Esophagus squamous epithelium (tissue), 4 donors: Measurements from ENCODE around the gene KRTAP22-2.

Experiments used
- CTCF ChIP-seq, 6 experiments: fragments of 450-650 bp in 4 of 6; fragments of 200-600 bp in 2 of 6; sonication (generic) in 2 of 6; IDR thresholded peaks; one replicate each; pipeline ENCODE4 v1.5.1; 2016 to 2019; ENCODE audit warnings: antibody characterized with exemption in 6 of 6, mild to moderate bottlenecking in 4 of 6, moderate library complexity in 4 of 6
- POLR2A ChIP-seq, 4 donors: fragments of 450-650 bp; IDR thresholded peaks; one replicate each; pipeline ENCODE4 v1.6.1; 2017; ENCODE audit warnings: antibody characterized with exemption in 4 of 4, mild to moderate bottlenecking in 4 of 4, moderate library complexity in 3 of 4

GRCh38 chr21:30541764-30542163 is 48.4 kb downstream of the KRTAP22-2 start, which contains the start of gene KRTAP19-6:
- TF ChIP-seq CTCF (IDR thresholded peaks at IDR 0.05) (no peak), POLR2A (IDR thresholded peaks at IDR 0.05) (no peak)
